SU-DHL-6 (cell line): ENCODE data around the gene CEACAM20.

Source experiments
- H2AFZ ChIP-seq: fragments of 200-600 bp; sonication (generic); 2 replicates; pipeline ENCODE4 v1.6.1; 2014; ENCODE audit warnings: low read depth, mild to moderate bottlenecking, moderate library complexity, mixed read lengths, antibody characterized with exemption, low read length; ENCODE audit not compliant: severe bottlenecking
- H3F3A ChIP-seq: fragments of 200-600 bp; shearing (Covaris generic); 2 replicates; pipeline ENCODE4 v1.6.0; 2016; ENCODE audit warnings: antibody characterized with exemption, mild to moderate bottlenecking; ENCODE audit not compliant: insufficient read depth
- H3K27ac ChIP-seq: fragments of 200-600 bp; sonication (generic); 2 replicates; pipeline ENCODE4 v1.5.1; 2016; ENCODE audit warnings: low read depth, mild to moderate bottlenecking, low read length, moderate library complexity, mixed read lengths
- H3K27me3 ChIP-seq: fragments of 200-600 bp; sonication (generic), shearing (Covaris generic); 2 replicates; pipeline ENCODE4 v1.6.0; 2014; ENCODE audit warnings: mild to moderate bottlenecking, low read length
- H3K36me3 ChIP-seq: fragments of 200-600 bp; sonication (generic); 2 replicates; pipeline ENCODE4 v1.6.1; 2014; ENCODE audit warnings: mild to moderate bottlenecking, low read length, mixed read lengths
- H3K4me2 ChIP-seq: fragments of 300-600, 200-600 bp; shearing (Covaris generic), sonication (generic); 2 replicates; pipeline ENCODE4 v1.6.0; 2014; ENCODE audit warnings: low read length, low read depth, mild to moderate bottlenecking; ENCODE audit not compliant: poor library complexity, severe bottlenecking
- H3K4me3 ChIP-seq: fragments of 200-600 bp; sonication (generic); 2 replicates; pipeline ENCODE4 v1.5.1; 2014; ENCODE audit warnings: antibody characterized with exemption, low read length, mild to moderate bottlenecking, mixed read lengths; ENCODE audit not compliant: insufficient read depth, poor library complexity, severe bottlenecking
- H3K79me2 ChIP-seq: fragments of 200-600 bp; sonication (generic); 2 replicates; pipeline ENCODE4 v1.6.1; 2014; ENCODE audit warnings: mild to moderate bottlenecking, low read length, moderate library complexity; ENCODE audit not compliant: insufficient read depth
- H3K9ac ChIP-seq: fragments of 200-600 bp; sonication (generic); 2 replicates; pipeline ENCODE4 v1.7.0; 2014; ENCODE audit warnings: mild to moderate bottlenecking, low read length
- H3K9me2 ChIP-seq: fragments of 200-600 bp; sonication (generic); replicated peaks from 2 replicates; pipeline ENCODE4 v1.6.1; 2014; ENCODE audit warnings: low read length; ENCODE audit not compliant: insufficient read depth
- H3K9me3 ChIP-seq: fragments of 200-600 bp; sonication (generic); 2 replicates; pipeline ENCODE4 v1.6.1; 2014; ENCODE audit warnings: low read length, mixed read lengths; ENCODE audit not compliant: insufficient read depth
- H4K20me1 ChIP-seq: fragments of 200-600 bp; sonication (generic); 2 replicates; pipeline ENCODE4 v1.6.1; 2014; ENCODE audit warnings: low read depth, mild to moderate bottlenecking, antibody characterized with exemption, low read length, moderate library complexity, mixed read lengths
- CTCF ChIP-seq: fragments of 200-600 bp; sonication (generic); IDR thresholded peaks from one replicate; pipeline ENCODE4 v1.5.1; 2017; ENCODE audit warnings: antibody characterized with exemption, mild to moderate bottlenecking, low read length, moderate library complexity; ENCODE audit not compliant: insufficient read depth, poor library complexity, severe bottlenecking
- EZH2phosphoT487 ChIP-seq: fragments of 200-600 bp; sonication (generic), shearing (Covaris generic); conservative IDR thresholded peaks from 2 replicates; pipeline ENCODE4 v1.6.1; 2018; ENCODE audit warnings: mild to moderate bottlenecking, antibody characterized with exemption, low read length, moderate library complexity, mixed read lengths

CEACAM20 gene

DNA sequence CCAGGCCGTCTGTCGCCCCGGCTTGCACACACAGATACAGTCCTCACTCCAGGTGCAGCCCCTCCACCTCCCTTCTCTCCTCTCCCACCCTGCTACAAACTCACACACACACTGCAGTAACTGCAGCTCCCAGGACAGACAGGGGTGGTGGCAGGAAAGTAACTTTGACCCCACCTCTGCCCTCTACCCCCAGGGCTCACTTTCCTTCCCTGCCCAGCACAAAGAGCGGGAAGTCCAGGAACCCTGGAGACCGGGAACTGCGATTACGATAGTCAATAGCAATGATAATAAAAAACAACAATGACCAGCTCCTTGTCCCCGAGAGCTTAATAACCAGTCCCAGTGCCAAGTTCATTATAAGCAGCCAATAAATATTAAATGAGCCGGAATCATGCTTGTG lies at the start of gene CEACAM20:
CEACAM20 (minus strand) TSS at position 140 of the 400 bp plus-strand sequence. CDS start 166 bp downstream, outside the sequence.
- H3K9ac ChIP-seq, result no peak within 1 kb of the TSS
- no peak within 1 kb of the TSS for H3K4me2 ChIP-seq
- no peaks in the 10 kb centered on the region for H3K9me2 ChIP-seq
- H3K36me3 ChIP-seq, result no peaks in the 10 kb centered on the region
- TF ChIP-seq CTCF (no peak), EZH2phosphoT487 (no peak)
- no peaks in the 10 kb centered on the region for H3K9me3 ChIP-seq
- no peak within 1 kb of the TSS for H3K4me3 ChIP-seq
- H2AFZ ChIP-seq, result no peak within 1 kb of the TSS
- no peak within 1 kb of the TSS for H3K27ac ChIP-seq
- H3K27me3 ChIP-seq, result no peaks in the 10 kb centered on the region
- no peaks in the 10 kb centered on the region for H4K20me1 ChIP-seq
- no peaks in the 10 kb centered on the region for H3K79me2 ChIP-seq
- no peaks in the 10 kb centered on the region for H3F3A ChIP-seq

DNA sequence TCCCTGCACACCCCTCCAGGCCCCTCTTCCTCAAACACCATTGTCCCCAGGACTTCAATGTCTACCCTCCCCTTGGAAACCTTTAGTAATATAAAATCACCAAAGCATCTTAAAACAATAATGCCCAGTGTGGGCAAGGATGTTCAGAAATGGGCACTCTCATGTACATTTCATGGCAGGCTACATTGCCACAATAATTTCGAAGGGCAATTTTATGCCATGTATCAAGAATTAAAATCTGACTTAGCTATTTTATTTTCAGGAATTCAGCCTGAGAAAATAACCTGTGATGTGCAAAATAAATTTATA lies 48.0 kb upstream of the CEACAM20 start:
- no peak overlapping the region for H3K27ac ChIP-seq
- no peaks in the 10 kb centered on the region for H3F3A ChIP-seq

DNA sequence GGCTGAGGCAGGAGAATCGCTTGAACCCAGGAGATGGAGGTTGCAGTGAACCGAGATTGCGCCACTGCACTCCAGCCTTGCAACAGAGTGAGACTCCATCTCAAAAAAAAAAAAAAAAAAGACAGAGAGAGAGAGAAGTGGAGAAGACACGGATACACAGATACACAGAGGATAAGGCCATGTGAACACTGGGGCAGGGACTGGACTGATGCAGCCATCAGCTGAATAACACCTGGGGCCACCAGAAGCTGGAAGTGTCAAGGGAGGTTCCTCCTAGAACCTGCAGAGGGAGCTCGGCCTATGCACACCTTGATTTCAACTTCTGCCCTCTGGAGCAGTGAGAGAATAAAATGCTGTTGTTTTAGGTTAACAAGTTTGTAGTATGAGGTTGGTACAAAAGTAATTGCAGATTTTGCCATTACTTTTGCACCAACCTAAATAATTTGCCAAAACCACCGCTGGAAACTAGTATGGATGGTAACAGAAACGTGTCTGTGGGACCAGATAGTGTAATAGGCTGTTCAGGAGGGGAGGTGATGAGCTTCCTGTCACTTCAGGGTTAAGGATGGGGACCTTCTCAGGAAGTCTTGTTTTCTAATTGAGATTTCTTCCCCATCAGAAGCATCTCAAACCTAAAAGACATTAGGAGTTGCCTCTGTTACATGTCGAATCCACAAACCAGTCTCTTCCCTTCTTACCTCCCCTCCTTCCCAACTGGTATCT lies 47.5 kb upstream of the CEACAM20 start:
- Histone ChIP-seq H3K9ac (no peak overlapping the region), H3K79me2 (no peaks in the 10 kb centered on the region), H3K36me3 (no peaks in the 10 kb centered on the region), H3K4me2 (no peak overlapping the region), H2AFZ (no peak overlapping the region), H3K27ac (no peak overlapping the region), H3K9me2 (no peaks in the 10 kb centered on the region), H3K27me3 (no peaks in the 10 kb centered on the region), H3F3A (no peaks in the 10 kb centered on the region), H3K4me3 (no peak overlapping the region), H4K20me1 (no peaks in the 10 kb centered on the region), H3K9me3 (no peaks in the 10 kb centered on the region)
- TF ChIP-seq EZH2phosphoT487 (no peak), CTCF (peak; percentile 32)

More for the DNA sequence above, 48.0 kb upstream of the CEACAM20 start:
- Histone ChIP-seq H3K79me2 (no peaks in the 10 kb centered on the region), H3K36me3 (no peaks in the 10 kb centered on the region), H3K9me3 (no peaks in the 10 kb centered on the region), H3K4me3 (no peak overlapping the region), H3K4me2 (no peak overlapping the region), H3K27me3 (no peaks in the 10 kb centered on the region), H2AFZ (no peak overlapping the region), H3K9me2 (no peaks in the 10 kb centered on the region), H3K9ac (no peak overlapping the region), H4K20me1 (no peaks in the 10 kb centered on the region)
- TF ChIP-seq EZH2phosphoT487 (no peak), CTCF (no peak)
